HuH-7 (cell line): ENCODE results near the gene RCCD1.

Experiments used
- DNase-seq: peaks from one replicate; pipeline ENCODE4 v3.0.0; 2011; ENCODE audit warnings: low spot score

RCCD1 gene

DNA sequence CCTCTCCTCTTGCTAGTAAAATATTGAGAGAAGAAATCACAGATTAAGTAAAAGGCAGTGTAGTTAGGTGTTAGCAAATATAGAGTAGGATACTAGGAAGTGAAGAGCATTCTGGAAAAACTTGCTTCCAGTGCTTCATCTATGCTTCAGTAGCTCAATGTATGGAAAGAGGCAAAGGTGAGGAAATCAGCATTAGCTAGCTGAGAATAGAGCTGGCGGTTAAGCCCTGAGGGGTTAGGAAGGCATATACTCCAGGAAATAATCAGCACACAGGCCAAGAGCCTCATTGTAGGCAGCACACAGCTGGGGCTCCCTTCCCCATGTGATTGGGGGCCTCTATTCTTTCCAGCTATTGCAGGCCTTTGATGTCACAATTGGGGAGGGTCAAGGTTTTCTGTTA, 13.8 kb downstream of the RCCD1 start:
- DNase-seq, result no peak

DNA sequence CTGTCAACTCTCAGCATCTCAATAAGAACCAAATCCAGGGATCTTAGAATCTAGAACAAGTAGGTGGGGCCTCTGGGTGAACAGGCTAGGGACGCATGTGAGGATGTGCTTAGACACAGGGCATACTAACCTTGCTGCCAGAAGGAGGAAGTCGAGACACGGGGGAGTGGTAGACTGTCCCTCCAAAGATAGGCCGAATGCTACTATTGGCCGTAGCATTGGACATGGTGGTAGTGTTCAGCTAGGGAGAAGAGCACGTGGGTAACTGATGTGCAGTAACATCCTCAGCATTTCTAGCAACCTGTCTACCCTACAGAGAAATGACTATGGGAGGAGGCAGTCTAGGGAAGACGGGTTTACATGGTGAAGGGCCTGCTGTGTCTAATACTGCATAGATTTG, 15.6 kb downstream of the RCCD1 start:
- DNase-seq, result no peak

GRCh38 chr15:90972133-90972532, 17.4 kb downstream of the RCCD1 start:
- DNase-seq, result no peak

- DNase-seq, result no peak
Measured at GRCh38 chr15:90974216-90974615, 19.5 kb downstream of the RCCD1 start.

DNA sequence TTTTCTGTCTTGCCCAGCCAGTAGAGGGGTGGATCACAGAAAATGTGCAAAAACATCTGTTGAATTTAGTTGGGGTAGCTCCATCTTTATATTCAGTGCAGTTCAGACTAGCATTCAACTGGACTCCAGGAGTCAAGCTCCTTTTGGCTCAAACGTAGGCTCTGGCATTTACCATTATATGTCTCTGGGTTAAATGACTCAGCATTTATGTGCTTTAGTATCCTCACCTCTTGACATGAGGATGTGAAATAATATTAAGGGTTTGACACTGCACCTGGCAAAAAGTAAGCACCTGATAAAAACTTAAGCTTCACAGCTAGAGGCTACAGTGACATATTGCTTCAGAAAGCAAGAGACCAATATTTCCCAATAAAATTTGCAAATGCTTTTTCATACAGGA, 24.9 kb downstream of the RCCD1 start:
- no peak for DNase-seq

DNA sequence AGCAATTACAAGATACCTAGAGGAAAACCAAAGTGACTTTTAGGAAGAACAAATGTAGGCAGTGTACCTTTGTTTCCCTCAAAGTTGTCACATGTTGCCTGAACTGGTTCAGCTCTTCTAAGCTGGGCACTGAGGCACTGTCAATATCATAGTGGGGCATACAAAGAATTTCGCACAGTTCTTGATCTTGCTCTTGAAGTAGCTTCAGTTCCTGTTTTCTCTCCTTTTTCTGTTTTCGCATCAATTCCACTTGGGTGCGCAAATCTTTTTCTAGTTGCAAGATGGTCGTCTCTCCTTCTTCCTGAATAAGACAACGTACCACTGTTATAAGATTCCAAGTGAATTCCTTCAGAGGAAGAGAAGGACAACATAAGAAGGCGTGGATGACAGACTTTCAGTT, 27.0 kb downstream of the RCCD1 start:
- DNase-seq, result no peak

DNA sequence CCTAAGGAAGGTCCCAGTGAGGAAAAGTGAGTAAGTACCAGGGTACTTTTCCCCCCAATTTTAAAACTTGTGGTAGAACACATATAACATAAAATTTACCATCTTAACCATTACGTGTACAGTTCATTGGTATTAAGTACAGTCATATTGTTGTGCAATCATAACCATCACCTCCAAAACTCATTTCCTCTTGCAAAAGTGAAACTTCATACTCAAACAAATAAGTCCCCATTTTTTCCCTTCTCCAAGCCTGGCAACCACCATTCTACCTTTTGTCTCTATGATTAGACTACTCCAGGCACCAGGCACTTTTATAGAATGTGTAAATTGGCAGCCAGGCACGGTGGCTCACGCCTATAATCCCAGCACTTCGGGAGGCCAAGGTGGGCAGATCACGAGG, 27.5 kb downstream of the RCCD1 start:
- no peak for DNase-seq

GRCh38 chr15:90986790-90987507, 32.3 kb downstream of the RCCD1 start:
- no peak for DNase-seq

- no peak for DNase-seq
Measured at GRCh38 chr15:90987561-90988141, 33.0 kb downstream of the RCCD1 start.

DNA sequence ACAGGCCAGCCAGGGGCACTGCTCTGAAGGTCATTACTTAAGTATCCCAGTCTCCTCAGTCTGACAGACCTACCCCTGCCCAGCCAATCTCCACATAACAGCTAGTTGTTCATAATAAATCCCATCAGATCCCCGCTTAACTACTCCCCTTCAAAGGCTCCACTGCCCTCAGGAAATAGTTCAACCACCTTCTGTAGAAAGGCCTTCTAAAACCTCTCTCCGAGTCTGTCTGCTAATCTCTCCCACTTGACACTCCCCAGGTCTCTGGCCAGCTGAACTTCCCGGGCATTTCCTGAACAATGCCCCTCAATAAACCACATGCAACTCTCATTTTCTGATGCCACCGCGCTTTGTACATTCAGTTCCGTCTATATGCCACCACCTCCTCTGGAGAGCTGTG, 33.6 kb downstream of the RCCD1 start:
- no peak for DNase-seq

GRCh38 chr15:90989040-90989768, 34.5 kb downstream of the RCCD1 start:
- no peak for DNase-seq

DNA sequence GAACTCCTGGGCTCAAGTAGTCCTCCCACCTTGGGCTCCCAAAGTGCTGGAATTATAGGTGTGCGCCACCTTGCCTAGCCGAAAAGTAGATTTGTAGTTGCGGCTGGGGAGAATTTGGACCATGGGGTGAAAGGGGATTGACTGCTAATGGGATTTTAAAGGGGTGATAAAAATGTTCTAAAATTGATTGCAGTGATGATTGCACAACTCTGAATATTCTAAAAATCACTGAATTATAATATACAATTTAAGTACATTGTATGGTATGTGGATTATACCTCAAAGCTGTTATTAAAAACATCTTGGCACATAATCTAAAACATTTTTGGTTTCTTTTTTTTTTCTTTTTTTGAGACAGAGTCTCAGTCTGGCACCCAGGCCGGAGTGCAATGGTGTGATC, 35.8 kb downstream of the RCCD1 start:
- no peak for DNase-seq

DNA sequence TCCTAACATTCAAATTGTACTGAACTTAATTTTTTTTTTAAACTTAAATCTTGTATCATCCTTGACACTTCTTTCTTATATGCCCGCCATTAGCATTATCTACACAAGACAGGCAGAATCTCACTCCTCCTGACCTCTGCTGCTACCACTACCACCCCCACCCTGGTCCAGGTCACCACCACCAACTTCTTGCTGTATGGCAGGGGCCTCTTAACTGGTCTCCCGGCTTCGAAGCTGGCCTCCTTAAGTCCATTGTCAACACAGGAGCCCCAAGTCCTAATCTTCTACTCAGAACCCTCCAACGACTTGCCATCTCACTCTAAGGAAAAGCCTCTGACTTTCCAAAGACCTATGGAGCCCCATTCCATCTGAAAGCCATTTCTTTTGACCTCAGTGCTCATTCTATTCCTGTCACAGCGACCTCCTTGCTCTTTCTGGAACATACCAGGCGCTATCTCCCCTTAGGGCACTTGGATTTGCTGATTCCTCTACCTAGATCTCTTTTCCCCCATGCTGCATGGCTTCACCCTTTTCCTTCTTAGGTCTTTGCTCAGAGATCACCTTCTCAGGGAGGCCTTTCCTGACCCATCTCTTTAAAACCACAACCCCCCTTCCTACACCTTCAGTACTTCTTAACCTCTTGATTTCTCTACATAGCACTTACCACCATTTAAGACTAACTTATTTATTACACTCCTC, 37.1 kb downstream of the RCCD1 start:
- no peak for DNase-seq

DNA sequence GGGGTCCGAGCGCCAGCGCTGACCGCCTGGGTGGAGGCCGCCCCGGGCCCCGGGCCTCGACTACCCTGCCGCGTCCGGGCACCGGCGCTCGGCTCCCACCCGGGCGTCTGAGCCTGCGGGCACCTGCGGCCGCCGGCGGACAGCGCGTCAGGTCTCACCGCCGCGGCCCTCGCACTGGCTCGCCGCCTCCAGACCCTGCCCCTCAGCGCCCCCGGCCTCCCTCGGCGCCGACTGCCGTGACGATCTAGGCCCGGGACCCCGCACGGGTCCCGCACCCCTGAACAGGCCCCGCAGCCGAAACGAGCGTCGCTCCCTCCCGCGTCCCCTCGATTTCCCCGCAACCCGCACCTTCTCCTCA, 39.4 kb downstream of the RCCD1 start:
- DNase-seq, result no peak

- DNase-seq, result peak; percentile 98
Measured at GRCh38 chr15:90994417-90995311, 40.0 kb downstream of the RCCD1 start, which contains the start of gene PRC1. Gene PRC1, minus strand, starts transcription at chr15:90994535. Its CDS starts 118 bp downstream, at chr15:90994417.

GRCh38 chr15:90998737-90999136, 44.1 kb downstream of the RCCD1 start:
- DNase-seq, result no peak

GRCh38 chr15:91001209-91001608, 46.5 kb downstream of the RCCD1 start:
- DNase-seq, result no peak

GRCh38 chr15:91007266-91007665, 52.6 kb downstream of the RCCD1 start:
- DNase-seq, result no peak
